Activated T-cell treated with anti-CD3 and anti-CD28 coated beads, Interleukin-2, amount 50 U/mL, for 48 hours (primary cell): ENCODE data around the gene ABCB9.
"Not testable (repeated sequence)": the region's sequence is repeated elsewhere in the genome, so short reads cannot be mapped to it uniquely, and the experiment has no call there.

Source experiments
- DNase-seq, 2 experiments: peaks; one replicate each; pipeline ENCODE4 v3.0.0-alpha.2; 2020

Gene ABCB9

DNA sequence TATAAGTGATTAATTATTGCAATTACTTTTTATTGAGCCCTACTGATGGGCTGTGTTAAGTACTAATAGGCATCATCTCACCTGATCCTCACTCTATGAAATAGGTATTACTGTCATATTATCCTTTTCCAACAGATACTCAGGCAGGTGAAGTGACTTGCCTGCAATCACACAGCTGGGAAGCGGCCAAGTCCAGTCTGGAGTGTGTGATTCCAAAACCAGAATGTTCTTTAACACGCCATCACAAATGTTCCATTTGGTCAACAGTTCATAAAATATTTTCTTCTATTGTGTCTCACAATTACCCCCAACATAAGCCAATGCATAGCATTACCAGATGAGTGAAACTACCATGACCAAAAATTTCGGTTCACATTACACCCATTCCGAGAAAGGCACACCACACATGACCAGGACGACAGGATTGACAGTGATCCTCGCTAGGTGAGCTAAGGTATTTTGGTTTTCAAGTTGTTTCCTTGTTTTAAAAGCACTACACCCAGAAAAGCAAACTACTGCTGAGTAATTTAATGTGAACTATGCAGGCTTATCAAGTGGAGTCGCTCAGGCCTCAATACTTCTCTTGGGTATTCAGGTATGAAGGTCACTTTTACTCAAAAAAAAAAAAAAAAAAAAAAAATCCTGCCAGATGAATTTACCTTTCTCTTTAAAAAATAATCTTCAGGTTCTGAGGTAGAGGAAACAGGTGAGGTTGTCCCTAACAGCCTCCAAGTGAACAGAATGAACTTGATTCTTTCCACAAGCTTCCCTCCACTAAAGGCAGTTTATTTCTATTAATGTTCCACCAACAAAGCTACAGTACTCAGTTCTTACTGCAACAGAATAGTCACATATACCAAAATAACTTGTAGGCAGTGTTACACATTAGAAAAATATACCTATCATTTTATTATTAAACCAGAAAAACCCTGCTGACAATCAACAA is 72.8 kb downstream of the ABCB9 start:
- DNase-seq, result no peak

DNA sequence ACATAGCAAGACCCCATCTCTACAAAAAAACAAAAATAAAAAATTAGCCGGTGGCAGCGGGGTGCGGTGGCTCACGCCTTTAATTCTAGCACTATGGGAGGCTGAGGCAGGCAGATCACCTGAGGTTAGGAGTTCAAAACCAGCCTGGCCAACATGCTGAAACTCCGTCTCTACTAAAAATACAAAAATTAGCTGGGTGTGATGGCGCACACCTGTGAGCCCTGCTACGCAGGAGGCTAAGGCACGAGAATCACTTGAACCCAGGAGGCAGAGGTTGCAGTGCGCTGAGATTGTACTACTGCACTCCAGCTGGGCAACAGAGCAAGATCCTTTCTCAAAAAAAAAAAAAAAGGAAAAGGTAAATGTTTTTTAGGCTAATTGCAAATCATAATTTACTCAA is 73.5 kb downstream of the ABCB9 start:
- DNase-seq, result not testable (repeated sequence)

DNA sequence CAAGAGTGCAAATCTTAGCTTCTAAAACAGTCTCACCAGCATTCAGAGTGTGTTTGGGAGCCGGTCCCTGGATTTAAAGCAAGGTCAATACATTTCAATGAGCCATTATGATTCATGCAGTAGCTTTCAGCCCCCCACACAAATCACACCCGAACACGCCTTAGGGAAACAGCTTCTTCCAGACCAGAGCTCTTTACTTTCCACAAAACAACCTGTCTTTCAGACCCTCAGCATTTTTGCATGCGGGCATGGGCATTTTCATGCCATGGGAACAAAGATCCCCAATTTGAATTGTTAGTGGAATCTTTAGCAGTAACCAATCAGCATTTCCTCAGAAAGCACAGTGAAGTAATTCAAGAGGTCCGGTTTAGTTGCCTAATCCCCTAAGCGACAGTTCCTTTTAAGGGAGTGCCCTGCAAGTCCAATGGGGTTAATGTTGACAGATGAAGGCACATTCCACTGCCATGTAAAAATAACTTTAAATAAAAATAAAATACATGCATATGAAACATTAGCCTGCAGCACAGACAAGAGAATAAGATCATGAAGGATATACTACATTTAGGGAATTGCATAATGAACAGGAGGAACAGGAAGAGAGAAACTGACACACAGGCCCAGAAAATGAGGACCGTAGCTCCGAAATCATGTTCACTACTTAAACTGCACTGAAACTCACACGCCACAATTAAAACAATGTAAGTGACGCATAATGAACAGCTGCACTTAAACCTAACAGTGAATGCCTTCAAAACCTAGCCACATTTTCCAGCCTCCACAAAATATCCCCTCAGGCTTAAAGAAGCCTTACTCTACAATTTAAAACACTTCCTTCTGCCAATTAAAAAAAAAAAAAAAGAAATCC is 74.4 kb downstream of the ABCB9 start:
- no peak for DNase-seq

GRCh38 chr12:122889761-122890520 is 76.3 kb downstream of the ABCB9 start:
- no peak for DNase-seq

DNA sequence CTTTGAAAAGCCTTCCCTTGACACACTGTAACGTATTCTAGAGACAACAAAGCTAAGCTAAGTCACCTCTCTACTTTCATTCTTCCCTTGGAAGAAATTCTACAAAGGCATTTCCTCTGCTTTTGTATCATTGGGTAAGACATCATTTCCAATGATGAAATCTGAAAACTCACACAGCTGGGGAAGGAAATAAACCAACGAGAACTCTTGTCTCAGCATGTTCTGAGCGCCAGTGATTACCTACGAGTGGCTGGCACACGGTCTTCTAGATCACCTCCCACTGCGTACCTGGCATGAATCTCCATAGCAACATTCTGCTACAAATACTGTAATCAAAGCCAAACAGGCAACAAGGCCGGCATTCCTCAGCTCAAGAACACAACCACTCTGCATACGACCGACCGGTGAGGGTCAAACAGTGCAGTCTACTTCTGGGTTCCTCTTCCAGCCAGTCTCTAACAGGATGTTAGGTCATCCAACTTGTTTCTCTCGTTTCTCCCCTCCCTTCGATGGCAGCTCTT is 78.0 kb downstream of the ABCB9 start:
- DNase-seq, result peak; percentile 61 to 63

- no peak for DNase-seq
Measured at GRCh38 chr12:122887819-122888212, 78.4 kb downstream of the ABCB9 start.

DNA sequence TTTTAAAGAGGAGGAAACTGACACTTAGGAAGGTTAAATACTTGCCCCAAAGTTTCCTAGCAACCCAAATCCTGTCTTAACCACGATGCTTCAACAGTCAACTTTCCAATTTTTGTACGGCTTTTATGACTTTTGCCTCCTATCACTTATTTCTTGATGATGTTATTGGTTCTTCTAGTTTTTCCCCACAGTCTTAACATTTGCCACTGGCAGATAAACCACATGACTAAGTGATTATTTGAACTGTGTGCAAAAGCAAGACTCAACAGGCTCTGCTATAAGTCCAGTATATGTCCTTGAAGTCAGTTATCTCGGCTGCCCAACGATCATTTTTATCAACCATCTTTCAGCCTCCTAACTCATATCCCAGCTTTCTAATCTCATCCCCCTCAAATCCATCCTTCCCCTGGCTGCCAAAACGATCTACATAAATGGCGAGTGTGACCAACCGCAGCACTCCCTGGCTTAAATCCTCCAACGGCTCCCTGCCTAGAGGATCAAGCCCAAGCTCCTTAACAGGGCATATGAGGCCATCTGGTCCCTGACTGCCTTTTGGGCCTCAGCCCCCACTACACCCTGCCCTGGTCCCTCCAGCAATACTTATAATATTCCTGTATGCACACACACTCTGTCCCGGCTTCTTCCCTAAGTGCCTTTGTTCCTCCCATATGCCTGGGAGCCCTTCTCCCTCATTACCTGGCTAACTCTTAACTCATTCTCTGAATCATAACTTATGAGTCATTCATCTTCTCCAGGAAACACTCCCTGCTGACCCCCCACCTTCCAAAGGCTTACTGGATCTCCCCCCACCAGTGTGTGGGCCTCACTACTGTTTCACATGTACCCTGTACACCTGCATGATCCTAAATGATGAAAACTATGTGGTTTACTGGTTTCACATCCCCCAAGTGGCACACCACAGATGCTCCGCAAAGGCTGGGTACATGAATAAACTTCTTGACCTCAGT is 79.1 kb downstream of the ABCB9 start:
- peak; percentile 74 to 76 for DNase-seq

GRCh38 chr12:122886161-122886560 is 80.1 kb downstream of the ABCB9 start:
- DNase-seq, result no peak

- no peak for DNase-seq
Measured at GRCh38 chr12:122884860-122885259, 81.4 kb downstream of the ABCB9 start.

- DNase-seq, result no peak
Measured at GRCh38 chr12:122884091-122884826, 82.0 kb downstream of the ABCB9 start.

- DNase-seq, result peak in 1 of 2 experiments; percentile 21
Measured at GRCh38 chr12:122882908-122883558, 83.2 kb downstream of the ABCB9 start.

DNA sequence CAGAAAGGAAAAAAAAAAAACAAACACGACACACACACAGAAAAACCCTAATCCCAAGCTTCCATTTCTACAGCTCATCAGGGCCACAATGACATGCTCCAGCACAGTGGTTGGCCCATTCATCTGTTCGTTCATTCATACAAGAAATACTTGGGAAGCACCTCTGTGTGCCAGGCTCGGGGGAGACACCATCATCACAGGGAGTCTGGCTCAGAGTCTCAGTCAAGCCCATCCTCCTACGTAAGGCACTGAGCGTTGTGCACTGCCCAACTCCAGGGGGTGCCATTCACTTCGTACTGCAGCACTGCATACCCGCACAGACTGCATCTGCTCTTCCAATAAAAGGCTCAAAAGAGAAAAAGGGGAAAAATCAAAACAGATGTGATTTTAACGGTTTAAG is 85.6 kb downstream of the ABCB9 start:
- DNase-seq, result peak; percentile 41 to 43

GRCh38 chr12:122880155-122880667 is 86.1 kb downstream of the ABCB9 start:
- DNase-seq, result no peak
